Loucy (cell line): Measurements from ENCODE around the gene OVOL3.
A peak's percentile ranks its signal among the peaks of the same experiment; 100 is the strongest.

Source experiments
- H2AFZ ChIP-seq: fragments of 200-600 bp; sonication (generic); 2 replicates; pipeline ENCODE4 v1.6.0; 2016; ENCODE audit warnings: antibody characterized with exemption, mild to moderate bottlenecking, low read length, moderate library complexity
- H3F3A ChIP-seq: fragments of 200-600 bp; 2 replicates; pipeline ENCODE4 v1.6.0; 2016; ENCODE audit warnings: antibody characterized with exemption, low read depth, mild to moderate bottlenecking
- H3K27me3 ChIP-seq: fragments of 200-600 bp; sonication (generic); 2 replicates; pipeline ENCODE4 v1.6.1; 2014; ENCODE audit warnings: low read length, mild to moderate bottlenecking; ENCODE audit not compliant: insufficient read depth, poor library complexity, severe bottlenecking
- H3K36me3 ChIP-seq: fragments of 200-600 bp; sonication (generic); 2 replicates; pipeline ENCODE4 v1.6.1; 2016; ENCODE audit warnings: low read length; ENCODE audit not compliant: insufficient read depth
- H3K4me1 ChIP-seq: fragments of 200-600 bp; sonication (generic); 2 replicates; pipeline ENCODE4 v1.5.1; 2014; ENCODE audit warnings: low read length, mild to moderate bottlenecking; ENCODE audit not compliant: insufficient read depth, poor library complexity, severe bottlenecking
- H3K4me2 ChIP-seq: fragments of 200-600 bp; sonication (generic); 2 replicates; pipeline ENCODE4 v1.6.0; 2014; ENCODE audit warnings: antibody characterized with exemption, low read length, low read depth, mild to moderate bottlenecking; ENCODE audit not compliant: poor library complexity, severe bottlenecking
- H3K4me3 ChIP-seq: fragments of 200-600 bp; sonication (generic); 2 replicates; pipeline ENCODE4 v1.5.1; 2014; ENCODE audit warnings: low read length, mild to moderate bottlenecking, mixed read lengths; ENCODE audit not compliant: poor library complexity, severe bottlenecking
- H3K79me2 ChIP-seq: fragments of 200-600 bp; sonication (generic); 2 replicates; pipeline ENCODE4 v1.6.1; 2014; ENCODE audit warnings: low read length; ENCODE audit not compliant: insufficient read depth
- H3K9ac ChIP-seq: fragments of 200-600 bp; sonication (generic); 2 replicates; pipeline ENCODE4 v1.6.0; 2014; ENCODE audit warnings: mild to moderate bottlenecking, low read depth, low read length, moderate library complexity; ENCODE audit not compliant: poor library complexity, severe bottlenecking
- H3K9me2 ChIP-seq: fragments of 200-600 bp; sonication (generic); replicated peaks from 2 replicates; pipeline ENCODE4 v1.6.1; 2016; ENCODE audit warnings: low read depth, low read length, mixed read lengths
- H3K9me3 ChIP-seq: fragments of 200-600 bp; sonication (generic); 2 replicates; pipeline ENCODE4 v1.6.1; 2014; ENCODE audit warnings: mild to moderate bottlenecking, antibody characterized with exemption, low read length, low read depth; ENCODE audit not compliant: insufficient read depth
- H4K20me1 ChIP-seq: fragments of 200-600 bp; sonication (generic); 2 replicates; pipeline ENCODE4 v1.6.0; 2014; ENCODE audit warnings: antibody characterized with exemption, low read length, mild to moderate bottlenecking; ENCODE audit not compliant: insufficient read depth, poor library complexity, severe bottlenecking
- EZH2phosphoT487 ChIP-seq: fragments of 200-600 bp; IDR thresholded peaks from 2 replicates; pipeline ENCODE4 v1.6.1; 2018; ENCODE audit warnings: antibody characterized with exemption, mild to moderate bottlenecking, moderate library complexity, borderline replicate concordance
- TF ChIP-seq, protein P1 (sequence below): fragments of 200-600 bp; sonication (generic); conservative IDR thresholded peaks from 2 replicates; pipeline ENCODE4 v1.5.1; 2014; ENCODE audit warnings: mild to moderate bottlenecking, antibody characterized with exemption, low read length

OVOL3 gene

DNA sequence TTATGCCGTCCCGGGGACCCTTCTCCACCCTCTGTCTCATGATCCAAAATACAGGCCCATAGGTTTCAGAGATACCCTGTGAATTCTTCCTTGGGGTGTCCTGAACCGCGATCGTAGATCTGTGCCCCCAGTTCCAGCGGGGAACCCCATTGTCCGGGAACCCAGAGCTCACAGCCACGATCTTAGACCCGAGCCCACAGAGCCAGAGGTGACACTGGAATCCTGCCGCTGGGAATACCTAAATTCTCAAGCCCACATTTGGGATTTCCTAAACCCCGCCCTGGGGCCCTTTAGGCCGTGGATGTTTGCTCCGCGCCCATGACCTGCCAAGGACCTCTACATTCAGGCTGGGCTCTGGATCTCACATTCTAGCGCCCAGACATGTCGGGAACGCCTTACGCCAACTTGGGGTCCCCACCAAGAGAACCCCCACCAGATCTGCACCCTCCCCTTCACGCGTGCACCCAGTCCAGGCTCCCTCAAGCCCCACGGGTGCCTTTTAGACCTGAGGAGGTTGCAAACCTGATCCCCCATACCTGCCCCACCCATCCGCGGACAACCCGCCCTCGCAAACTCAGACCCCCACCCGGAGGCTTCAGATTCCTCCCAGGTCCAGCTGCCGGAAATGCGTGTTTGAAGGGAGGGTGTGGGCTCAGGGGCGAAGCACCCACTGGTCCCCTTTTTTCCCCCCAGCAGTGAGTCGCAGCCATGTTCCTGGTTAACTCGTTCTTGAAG lies 29.5 kb downstream of the OVOL3 start:
- Histone ChIP-seq H3F3A (no peaks in the 10 kb centered on the region), H3K4me3 (peak overlapping the region; percentile 80), H3K27me3 (no peaks in the 10 kb centered on the region), H3K4me2 (peak overlapping the region; percentile 48), H3K9ac (peak overlapping the region; percentile 84), H3K79me2 (peaks cover 20% of the 10 kb centered on the region; the same call in 1 of the 2 replicates), H3K4me1 (peaks cover 9% of the 10 kb centered on the region), H3K9me2 (no peaks in the 10 kb centered on the region), H4K20me1 (peaks cover 22% of the 10 kb centered on the region), H3K36me3 (peaks cover 18% of the 10 kb centered on the region), H3K9me3 (no peaks in the 10 kb centered on the region), H2AFZ (peak overlapping the region; percentile 59)
- TF ChIP-seq EZH2phosphoT487, result no peak
- TF ChIP-seq, protein P1, sequence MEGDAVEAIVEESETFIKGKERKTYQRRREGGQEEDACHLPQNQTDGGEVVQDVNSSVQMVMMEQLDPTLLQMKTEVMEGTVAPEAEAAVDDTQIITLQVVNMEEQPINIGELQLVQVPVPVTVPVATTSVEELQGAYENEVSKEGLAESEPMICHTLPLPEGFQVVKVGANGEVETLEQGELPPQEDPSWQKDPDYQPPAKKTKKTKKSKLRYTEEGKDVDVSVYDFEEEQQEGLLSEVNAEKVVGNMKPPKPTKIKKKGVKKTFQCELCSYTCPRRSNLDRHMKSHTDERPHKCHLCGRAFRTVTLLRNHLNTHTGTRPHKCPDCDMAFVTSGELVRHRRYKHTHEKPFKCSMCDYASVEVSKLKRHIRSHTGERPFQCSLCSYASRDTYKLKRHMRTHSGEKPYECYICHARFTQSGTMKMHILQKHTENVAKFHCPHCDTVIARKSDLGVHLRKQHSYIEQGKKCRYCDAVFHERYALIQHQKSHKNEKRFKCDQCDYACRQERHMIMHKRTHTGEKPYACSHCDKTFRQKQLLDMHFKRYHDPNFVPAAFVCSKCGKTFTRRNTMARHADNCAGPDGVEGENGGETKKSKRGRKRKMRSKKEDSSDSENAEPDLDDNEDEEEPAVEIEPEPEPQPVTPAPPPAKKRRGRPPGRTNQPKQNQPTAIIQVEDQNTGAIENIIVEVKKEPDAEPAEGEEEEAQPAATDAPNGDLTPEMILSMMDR, result no peak

DNA sequence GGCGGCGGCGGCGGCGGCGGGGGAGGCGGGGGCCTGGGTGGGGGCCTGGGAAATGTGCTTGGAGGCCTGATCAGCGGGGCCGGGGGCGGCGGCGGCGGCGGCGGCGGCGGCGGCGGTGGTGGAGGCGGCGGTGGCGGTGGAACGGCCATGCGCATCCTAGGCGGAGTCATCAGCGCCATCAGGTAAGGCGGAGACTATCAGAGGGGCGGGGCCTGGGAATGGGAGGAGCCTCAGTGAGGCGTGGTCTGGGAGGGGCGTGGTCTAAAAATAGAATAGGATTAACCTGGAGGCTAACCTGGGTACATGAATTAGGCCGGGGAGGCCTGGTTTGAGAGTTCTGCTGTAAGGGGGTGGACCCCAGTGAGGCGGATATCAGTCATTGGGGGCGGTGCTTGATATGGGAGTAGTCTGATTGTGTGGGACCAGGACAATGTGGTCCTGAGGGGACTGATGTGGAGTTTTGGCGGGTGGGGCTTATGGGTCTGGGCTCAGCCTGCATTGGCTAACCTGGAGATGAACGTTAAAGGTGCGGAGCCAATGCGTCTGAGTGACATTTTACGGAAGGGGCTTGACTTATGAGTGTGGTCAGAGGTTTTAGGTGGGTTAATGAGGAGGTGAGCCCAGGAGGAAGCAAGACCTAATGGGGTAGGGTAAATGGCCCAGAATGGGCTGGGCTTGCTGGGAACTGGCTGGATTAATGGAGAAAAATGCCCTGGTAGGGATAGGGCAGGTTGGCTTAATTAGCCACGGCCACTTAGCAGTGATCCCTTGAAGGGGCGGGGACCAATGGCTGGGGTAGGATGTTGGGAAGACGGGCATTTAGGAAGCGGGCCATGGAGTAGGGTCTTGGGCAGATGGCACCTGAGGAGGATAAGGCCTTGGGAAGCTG lies 30.3 kb downstream of the OVOL3 start:
- Histone ChIP-seq H2AFZ (peak overlapping the region; percentile 59; the same call in 1 of the 2 replicates), H4K20me1 (peaks cover 22% of the 10 kb centered on the region), H3F3A (no peaks in the 10 kb centered on the region), H3K27me3 (no peaks in the 10 kb centered on the region), H3K4me3 (peak overlapping the region; percentile 80), H3K79me2 (peaks cover 20% of the 10 kb centered on the region; the same call in 1 of the 2 replicates), H3K4me1 (peaks cover 9% of the 10 kb centered on the region), H3K4me2 (peak overlapping the region; percentile 64), H3K36me3 (peaks cover 26% of the 10 kb centered on the region), H3K9me2 (no peaks in the 10 kb centered on the region), H3K9me3 (no peaks in the 10 kb centered on the region), H3K9ac (peak overlapping the region; percentile 84)
- TF ChIP-seq, protein P1, result no peak
- no peak for TF ChIP-seq EZH2phosphoT487

DNA sequence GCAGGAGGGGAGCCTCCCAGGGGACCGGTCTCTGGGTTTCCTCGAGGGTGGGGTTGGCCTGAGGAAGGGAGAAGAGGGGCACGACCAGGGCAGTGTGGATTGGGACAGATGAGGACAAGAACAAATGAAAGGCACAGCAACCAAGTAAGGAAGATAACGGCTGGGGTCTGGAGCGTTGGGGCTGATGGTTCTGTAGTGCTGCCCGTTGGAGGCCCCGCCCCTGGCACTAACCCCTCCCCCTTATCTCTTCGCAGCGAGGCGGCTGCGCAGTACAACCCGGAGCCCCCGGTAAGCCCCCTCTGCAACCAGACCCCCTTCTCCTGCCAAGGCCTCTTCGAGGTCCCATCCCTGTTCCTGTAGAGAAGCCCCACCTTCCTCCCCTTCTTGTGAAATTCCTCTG lies 31.1 kb downstream of the OVOL3 start:
- H3K4me3 ChIP-seq, result peak overlapping the region; percentile 80
- peak overlapping the region; percentile 64 for H3K4me2 ChIP-seq
- H3K27me3 ChIP-seq, result no peaks in the 10 kb centered on the region
- H3F3A ChIP-seq, result no peaks in the 10 kb centered on the region
- H3K9me3 ChIP-seq, result no peaks in the 10 kb centered on the region
- peaks cover 32% of the 10 kb centered on the region for H3K36me3 ChIP-seq
- TF ChIP-seq EZH2phosphoT487, result no peak
- TF ChIP-seq, protein P1, result no peak
- no peak overlapping the region for H2AFZ ChIP-seq
- peaks cover 20% of the 10 kb centered on the region; the same call in 1 of the 2 replicates for H3K79me2 ChIP-seq
- no peak overlapping the region for H3K9ac ChIP-seq
- peaks cover 9% of the 10 kb centered on the region for H3K4me1 ChIP-seq
- H4K20me1 ChIP-seq, result peaks cover 22% of the 10 kb centered on the region
- H3K9me2 ChIP-seq, result no peaks in the 10 kb centered on the region
